ENCODE measurements around the gene BLNK. TPM values are rescaled to one million over a fixed set of nuclear protein-coding genes. Genes with fewer than 3 reads are reported as not detected.

The BLNK gene
- total RNA-seq, 1 donor from 2014 or later = not detected

- Mint-ChIP-seq H3K4me3 (ENCODE audit: unreplicated experiment) (no peak overlapping the region), H3K9me3 (ENCODE audit: low read depth) (no peaks in the 10 kb centered on the region), H3K4me1 (ENCODE audit: low read depth) (peaks cover 7% of the 10 kb centered on the region), H3K27me3 (ENCODE audit: low read depth) (no peaks in the 10 kb centered on the region), H3K27ac (ENCODE audit: unreplicated experiment) (no peak overlapping the region), H3K36me3 (ENCODE audit: low read depth) (no peaks in the 10 kb centered on the region)
- no peak for DNase-seq (ENCODE audit: low spot score)
- no peak for TF ChIP-seq CTCF (IDR thresholded peaks at IDR 0.05)
These were observed 16.4 kb downstream of the BLNK start for GRCh38 chr10:96254976-96255375.

- TF ChIP-seq CTCF (IDR thresholded peaks at IDR 0.05) = no peak
- Mint-ChIP-seq H3K4me1 (ENCODE audit: low read depth) (peaks cover 2% of the 10 kb centered on the region), H3K27me3 (ENCODE audit: low read depth) (no peaks in the 10 kb centered on the region), H3K27ac (ENCODE audit: unreplicated experiment) (no peak overlapping the region), H3K4me3 (ENCODE audit: unreplicated experiment) (no peak overlapping the region), H3K36me3 (ENCODE audit: low read depth) (no peaks in the 10 kb centered on the region), H3K9me3 (ENCODE audit: low read depth) (peaks cover 2% of the 10 kb centered on the region)
- DNase-seq (ENCODE audit: low spot score) = no peak
These were observed 18.6 kb downstream of the BLNK start for GRCh38 chr10:96252730-96253129.

GRCh38 chr10:96250349-96250748 is 21.0 kb downstream of the BLNK start:
- no peaks in the 10 kb centered on the region for H3K27me3 Mint-ChIP-seq (ENCODE audit: low read depth)
- H3K4me1 Mint-ChIP-seq (ENCODE audit: low read depth) = no peaks in the 10 kb centered on the region
- no peaks in the 10 kb centered on the region for H3K36me3 Mint-ChIP-seq (ENCODE audit: low read depth)
- no peak for TF ChIP-seq CTCF (IDR thresholded peaks at IDR 0.05)
- H3K9me3 Mint-ChIP-seq (ENCODE audit: low read depth) = peaks cover 6% of the 10 kb centered on the region
- no peak for DNase-seq (ENCODE audit: low spot score)
- no peak overlapping the region for H3K4me3 Mint-ChIP-seq (ENCODE audit: unreplicated experiment)
- no peak overlapping the region for H3K27ac Mint-ChIP-seq (ENCODE audit: unreplicated experiment)

- TF ChIP-seq CTCF (IDR thresholded peaks at IDR 0.05) = no peak
- H3K36me3 Mint-ChIP-seq (ENCODE audit: low read depth) = no peaks in the 10 kb centered on the region
- H3K4me3 Mint-ChIP-seq (ENCODE audit: unreplicated experiment) = no peak overlapping the region
- no peak overlapping the region for H3K27ac Mint-ChIP-seq (ENCODE audit: unreplicated experiment)
- H3K27me3 Mint-ChIP-seq (ENCODE audit: low read depth) = peaks cover 3% of the 10 kb centered on the region
- H3K4me1 Mint-ChIP-seq (ENCODE audit: low read depth) = no peaks in the 10 kb centered on the region
- DNase-seq (ENCODE audit: low spot score) = no peak
- H3K9me3 Mint-ChIP-seq (ENCODE audit: low read depth) = peaks cover 6% of the 10 kb centered on the region
These were observed 22.1 kb downstream of the BLNK start for GRCh38 chr10:96249264-96249663.

- Mint-ChIP-seq H3K4me1 (ENCODE audit: low read depth) (no peaks in the 10 kb centered on the region), H3K4me3 (ENCODE audit: unreplicated experiment) (no peak overlapping the region), H3K27me3 (ENCODE audit: low read depth) (peaks cover 17% of the 10 kb centered on the region), H3K9me3 (ENCODE audit: low read depth) (peaks cover 6% of the 10 kb centered on the region), H3K36me3 (ENCODE audit: low read depth) (no peaks in the 10 kb centered on the region), H3K27ac (ENCODE audit: unreplicated experiment) (no peak overlapping the region)
- no peak for TF ChIP-seq CTCF (IDR thresholded peaks at IDR 0.05)
- no peak for DNase-seq (ENCODE audit: low spot score)
These were observed 27.0 kb downstream of the BLNK start for GRCh38 chr10:96244354-96244753.

Data from chondrocyte (in vitro differentiated cells).